H1 (cell line): ENCODE results near the gene BUB1B. TPM values are rescaled to one million over a fixed set of nuclear protein-coding genes. Genes with fewer than 3 reads are reported as not detected.
A peak's percentile ranks its signal among the peaks of the same experiment; 100 is the strongest.

Experiments used
- CTCF ChIA-PET: fragments of 300-600 bp; sonication (Branson Sonifier 250); formaldehyde crosslinking; loops from one replicate; lab custom pipeline; 2021; ENCODE audit not compliant: partially characterized antibody; lab: Charles Lee
- POLR2A ChIA-PET: fragments of 300-600 bp; sonication (Branson Sonifier 250); formaldehyde crosslinking; loops from one replicate; lab custom pipeline; 2021; ENCODE audit warnings: inconsistent platforms; ENCODE audit not compliant: partially characterized antibody; lab: Charles Lee
- DNase-seq, 2 experiments: peaks; one replicate each; pipeline versions ENCODE4 v3.0.0 to v3.0.0-alpha.2; 2010 to 2022; ENCODE audit warnings: low spot score in 2 of 2, low read depth in 1 of 2, mixed read lengths in 1 of 2
- FAIRE-seq: peaks from 2 replicates; lab custom pipeline; 2011; peaks lifted over from hg19 to GRCh38; lab: Jason Lieb, UNC
- H2AFZ ChIP-seq: 2 replicates; pipeline ENCODE4 v1.8.1; 2012; ENCODE audit warnings: low read length, inconsistent platforms
- H2AK5ac ChIP-seq: 2 replicates; pipeline ENCODE4 v1.6.1; 2013; ENCODE audit warnings: low read depth, low read length
- H2BK120ac ChIP-seq: replicated peaks from 2 replicates; pipeline ENCODE3; 2013; ENCODE audit warnings: low read depth, low read length, inconsistent platforms
- H2BK12ac ChIP-seq: 2 replicates; pipeline ENCODE4 v1.6.1; 2013; ENCODE audit warnings: low read depth, low read length
- H2BK15ac ChIP-seq: 2 replicates; pipeline ENCODE4 v1.6.1; 2013; ENCODE audit warnings: low read length
- H2BK20ac ChIP-seq: 2 replicates; pipeline ENCODE4 v1.6.1; 2013; ENCODE audit warnings: low read length
- H2BK5ac ChIP-seq: 2 replicates; pipeline ENCODE4 v1.6.1; 2013; ENCODE audit warnings: low read depth, low read length
- H3K14ac ChIP-seq: 2 replicates; pipeline ENCODE4 v1.6.1; 2013; ENCODE audit warnings: inconsistent platforms; ENCODE audit not compliant: insufficient read length
- H3K18ac ChIP-seq: 2 replicates; pipeline ENCODE4 v1.6.1; 2013; ENCODE audit warnings: low read length; ENCODE audit errors: extremely low read depth
- H3K23ac ChIP-seq: 2 replicates; pipeline ENCODE4 v1.6.1; 2013; ENCODE audit warnings: inconsistent platforms; ENCODE audit not compliant: insufficient read length
- H3K23me2 ChIP-seq: 2 replicates; pipeline ENCODE4 v1.6.1; 2013; ENCODE audit warnings: low read depth, low read length
- H3K27ac ChIP-seq: 2 replicates; pipeline ENCODE4 v1.6.1; 2011; ENCODE audit warnings: low read depth, low read length, inconsistent platforms
- H3K27me3 ChIP-seq, 4 experiments: replicated peaks in 1 of 4; 1 replicate in 1 of 4; 2 replicates in 3 of 4; pipeline versions ENCODE4 v1.6.1 to v1.8.1; 2011 to 2013; ENCODE audit warnings: low read length in 3 of 4, mild to moderate bottlenecking in 3 of 4, inconsistent platforms in 2 of 4, mixed read lengths in 2 of 4, moderate library complexity in 1 of 4; ENCODE audit not compliant: control insufficient read depth in 3 of 4, insufficient read depth in 3 of 4; ENCODE audit errors: extremely low read depth in 1 of 4
- H3K36me3 ChIP-seq, 4 experiments: 2 replicates each; pipeline versions ENCODE4 v1.6.1 to v1.8.1; 2011 to 2013; ENCODE audit warnings: mild to moderate bottlenecking in 4 of 4, low read length in 3 of 4, moderate library complexity in 2 of 4, control low read depth in 1 of 4, inconsistent platforms in 1 of 4; ENCODE audit not compliant: insufficient read depth in 4 of 4, control insufficient read depth in 2 of 4
- H3K4ac ChIP-seq: replicated peaks from 2 replicates; pipeline ENCODE3; 2013; ENCODE audit warnings: low read length, low read depth, mixed read lengths, inconsistent platforms; ENCODE audit not compliant: insufficient read length
- H3K4me1 ChIP-seq, 4 experiments: replicated peaks in 1 of 4; 1 replicate in 1 of 4; 2 replicates in 3 of 4; pipeline versions ENCODE4 v1.6.1 to v1.8.1; 2011 to 2013; ENCODE audit warnings: low read length in 3 of 4, inconsistent platforms in 2 of 4, mixed read lengths in 1 of 4; ENCODE audit not compliant: insufficient read depth in 4 of 4, control insufficient read depth in 3 of 4
- H3K4me2 ChIP-seq, 2 experiments: 2 replicates each; pipeline versions ENCODE4 v1.6.1 to v1.8.1; 2011 to 2013; ENCODE audit warnings: low read depth in 2 of 2, low read length in 2 of 2, control low read depth in 1 of 2, inconsistent platforms in 1 of 2, mild to moderate bottlenecking in 1 of 2; ENCODE audit not compliant: insufficient read depth in 1 of 2
- H3K4me3 ChIP-seq, 4 experiments: fragments of 200-600, 300-600 bp in 1 of 4; sonication (generic), shearing (Covaris generic), sonication (Bioruptor Twin) in 1 of 4; 2 replicates each; pipeline versions ENCODE4 v1.5.1 to v1.8.1; 2011 to 2016; ENCODE audit warnings: low read length in 4 of 4, low read depth in 3 of 4, control low read depth in 2 of 4, inconsistent platforms in 2 of 4, mild to moderate bottlenecking in 2 of 4, mixed read lengths in 1 of 4, moderate library complexity in 1 of 4; ENCODE audit not compliant: insufficient read depth in 2 of 4; ENCODE audit errors: extremely low read depth in 1 of 4
- H3K56ac ChIP-seq: replicated peaks from 2 replicates; pipeline ENCODE3; 2013; ENCODE audit warnings: low read depth, mild to moderate bottlenecking, mixed read lengths, low read length, inconsistent platforms; ENCODE audit not compliant: insufficient read length
- H3K79me1 ChIP-seq: 2 replicates; pipeline ENCODE4 v1.6.1; 2013; ENCODE audit warnings: low read depth, low read length, control low read depth
- H3K79me2 ChIP-seq, 2 experiments: 2 replicates each; pipeline versions ENCODE4 v1.6.1 to v1.8.1; 2012 to 2013; ENCODE audit warnings: low read length in 2 of 2, mild to moderate bottlenecking in 2 of 2, inconsistent platforms in 1 of 2; ENCODE audit not compliant: insufficient read depth in 2 of 2, control insufficient read depth in 1 of 2
- H3K9ac ChIP-seq, 4 experiments: replicated peaks in 1 of 4; 1 replicate in 1 of 4; 2 replicates in 3 of 4; pipeline versions ENCODE4 v1.6.1 to v1.8.1; 2011 to 2013; ENCODE audit warnings: low read depth in 3 of 4, low read length in 3 of 4, control low read depth in 2 of 4, mild to moderate bottlenecking in 2 of 4, moderate library complexity in 2 of 4, inconsistent platforms in 1 of 4; ENCODE audit errors: extremely low read depth in 1 of 4
- H3K9me3 ChIP-seq, 2 experiments: 2 replicates each; pipeline versions ENCODE4 v1.6.1 to v1.8.1; 2012 to 2013; ENCODE audit warnings: mild to moderate bottlenecking in 2 of 2, moderate library complexity in 2 of 2, control low read depth in 1 of 2, inconsistent platforms in 1 of 2, low read depth in 1 of 2, low read length in 1 of 2, mixed read lengths in 1 of 2; ENCODE audit not compliant: insufficient read depth in 2 of 2
- H4K20me1 ChIP-seq, 2 experiments: replicated peaks in 1 of 2; 2 replicates each; pipeline versions ENCODE3 to v1.8.1; 2011 to 2013; ENCODE audit warnings: inconsistent platforms in 2 of 2, low read length in 2 of 2, mild to moderate bottlenecking in 1 of 2; ENCODE audit not compliant: insufficient read depth in 2 of 2, control insufficient read depth in 1 of 2
- H4K5ac ChIP-seq: 2 replicates; pipeline ENCODE4 v1.6.1; 2013; ENCODE audit warnings: low read length, low read depth, mixed read lengths, inconsistent platforms; ENCODE audit not compliant: insufficient read length
- H4K8ac ChIP-seq: 2 replicates; pipeline ENCODE4 v1.8.0; 2013; ENCODE audit warnings: mild to moderate bottlenecking, moderate library complexity, low read length, inconsistent platforms; ENCODE audit not compliant: insufficient read depth; ENCODE audit errors: extremely low read depth
- H4K91ac ChIP-seq: replicated peaks from 2 replicates; pipeline ENCODE3; 2013; ENCODE audit warnings: low read length, mixed read lengths, inconsistent platforms; ENCODE audit not compliant: insufficient read length
- ASH2L ChIP-seq: fragments of 200-600, 300-600 bp; sonication (generic); IDR thresholded peaks from one replicate; pipeline ENCODE4 v1.7.1; 2017; ENCODE audit warnings: low read length
- CBX8 ChIP-seq: fragments of 300-800, 300-1000 bp; sonication (generic); IDR thresholded peaks from 2 replicates; pipeline ENCODE4 v1.7.1; 2016; ENCODE audit warnings: low read depth, low read length, borderline replicate concordance
- GTF2F1 ChIP-seq: IDR thresholded peaks from 2 replicates; pipeline ENCODE4 v1.6.1; 2012; ENCODE audit warnings: low read depth, low read length, improper control_type of control experiment, borderline replicate concordance
- KDM5A ChIP-seq: fragments of 200-600 bp; IDR thresholded peaks from 2 replicates; pipeline ENCODE4 v1.7.1; 2012; ENCODE audit warnings: mild to moderate bottlenecking, low read length, inconsistent platforms, mixed read lengths
- MAFK ChIP-seq: IDR thresholded peaks from 2 replicates; pipeline ENCODE4 v1.6.1; 2012; ENCODE audit warnings: low read depth, mild to moderate bottlenecking, improper control_type of control experiment, low read length
- PHF8 ChIP-seq: fragments of 200-600 bp; sonication (generic); conservative IDR thresholded peaks from 2 replicates; pipeline ENCODE4 v1.7.1; 2012; ENCODE audit warnings: low read depth, mild to moderate bottlenecking, inconsistent platforms, low read length, moderate library complexity
- RAD21 ChIP-seq, 2 experiments: IDR thresholded peaks in 1 of 2; conservative IDR thresholded peaks in 1 of 2; 2 replicates each; pipeline ENCODE4 v1.6.1; 2011; ENCODE audit warnings: low read depth in 2 of 2, low read length in 2 of 2, improper control_type of control experiment in 1 of 2, inconsistent platforms in 1 of 2, mild to moderate bottlenecking in 1 of 2, moderate library complexity in 1 of 2
- RNF2 ChIP-seq: fragments of 200-900, 300-1000 bp; sonication (generic); IDR thresholded peaks from 2 replicates; pipeline ENCODE4 v1.7.1; 2016; ENCODE audit warnings: borderline replicate concordance, low read depth, mild to moderate bottlenecking, antibody characterized with exemption, low read length; ENCODE audit not compliant: poor library complexity, severe bottlenecking; ENCODE audit errors: missing control alignments
- RXRA ChIP-seq: IDR thresholded peaks from 2 replicates; pipeline ENCODE4 v1.6.1; 2011; ENCODE audit warnings: low read depth, mild to moderate bottlenecking, low read length, moderate library complexity; ENCODE audit not compliant: insufficient read depth
- SAP30 ChIP-seq: fragments of 300-600 bp; sonication (generic); IDR thresholded peaks from 2 replicates; pipeline ENCODE4 v1.7.1; 2012; ENCODE audit warnings: low read length, moderate library complexity, mild to moderate bottlenecking, inconsistent platforms; ENCODE audit not compliant: insufficient read depth, insufficient replicate concordance
- SIX5 ChIP-seq: IDR thresholded peaks from 2 replicates; pipeline ENCODE4 v1.6.1; 2011; ENCODE audit warnings: mild to moderate bottlenecking, low read depth, low read length
- TAF7 ChIP-seq: optimal IDR thresholded peaks from 2 replicates; pipeline ENCODE3; 2011; ENCODE audit warnings: low read depth, mild to moderate bottlenecking, inconsistent platforms, low read length, moderate library complexity, borderline replicate concordance
- WGBS, 2 experiments: shearing (Covaris generic) in 1 of 2; methylation state at CpG; one replicate each; pipeline versions ENCODE4 v1.1.6 to v1.1.7; 2013 to 2015; ENCODE audit warnings: low lambda C conversion rate in 2 of 2, mixed read lengths in 2 of 2, inconsistent platforms in 1 of 2, low coverage in 1 of 2, missing lambda C conversion rate in 1 of 2; ENCODE audit not compliant: insufficient replicate concordance in 2 of 2, insufficient coverage in 1 of 2, insufficient read length in 1 of 2; ENCODE audit errors: extremely low coverage in 1 of 2, missing lambda C conversion rate in 1 of 2; 5-methylcytosine and 5-hydroxymethylcytosine counted together
- polyA plus RNA-seq, 7 experiments: library from polyadenylated mRNA; depleted of rRNA in 3 of 7; stranded (reverse) in 5 of 7; unstranded in 2 of 7; fragments of >200 nt in 5 of 7; fragments of 200-250 nt in 2 of 7; gene quantifications; 1 replicate in 5 of 7; 2 replicates in 1 of 7; 4 replicates in 1 of 7; pipeline versions ENCODE4 v1.2.1 to v1.2.3, GENCODE V29; 2011 to 2013; ENCODE audit warnings: missing spikeins in 2 of 7, mixed read lengths in 2 of 7
- total RNA-seq: library from RNA; stranded (reverse); fragmentation: NEBNext Ultra II Directional; extraction: Animal tissue kit (Norgen Biotek cat#: 25700); gene quantifications from 2 replicates; pipeline ENCODE4 v1.2.1, GENCODE V29; 2021

Gene BUB1B
- total and polyA plus RNA-seq, 2 of the 8 experiments (the other 6 are each of a cell fraction or from before 2014, with no cell fraction given), result 48.9 to 144 TPM

GRCh38 chr15:40114218-40114617 lies 46.7 kb upstream of the BUB1B start:
- H3K14ac ChIP-seq, result no peak overlapping the region
- no peak overlapping the region for H3K18ac ChIP-seq
- 0 out of 2 replicates have a peak, but pooled peaks cover 2% of the 10 kb centered on the region for H3K23me2 ChIP-seq
- no peaks in the 10 kb centered on the region for H3K79me2 ChIP-seq
- H4K91ac ChIP-seq, result no peak overlapping the region
- DNase-seq (no peak), FAIRE-seq (no peak)
- no peak overlapping the region for H4K8ac ChIP-seq
- no peak overlapping the region for H3K56ac ChIP-seq
- H2BK120ac ChIP-seq, result no peak overlapping the region
- peak overlapping the region; percentile 72; the same call in 1 of the 2 replicates for H2BK20ac ChIP-seq
- CTCF ChIA-PET, result interaction anchor here (0.7 to 23.9 kb wide), 16 partner anchors 8 to 232 kb away, joined by 3 to 406 read pairs (median 5); partner anchors contain the start of genes BUB1B and SRP14
- H3K4me1 ChIP-seq, result peaks cover 7 to 23% (median 10%) of the 10 kb centered on the region in 4 experiments
- 86% methylated on average over 2 of the region's 2 CpGs; no CpG with 5 or more reads in 1 of the 2 experiments for whole genome bisulfite sequencing, 2 experiments
- H3K4ac ChIP-seq, result no peak overlapping the region
- no peak overlapping the region for H3K23ac ChIP-seq
- no peak overlapping the region for H2AFZ ChIP-seq
- no peak overlapping the region for H2AK5ac ChIP-seq
- no peak overlapping the region for H3K27ac ChIP-seq
- no peaks in the 10 kb centered on the region for H3K36me3 ChIP-seq
- 0 out of 2 replicates have a peak overlapping the region, but pooled peaks have one; percentile 72 for H2BK15ac ChIP-seq
- H3K79me1 ChIP-seq, result no peaks in the 10 kb centered on the region
- H4K5ac ChIP-seq, result no peak overlapping the region
- no peak overlapping the region for H3K4me2 ChIP-seq
- no peaks in the 10 kb centered on the region for H4K20me1 ChIP-seq
- no peak overlapping the region for H3K9ac ChIP-seq
- POLR2A ChIA-PET, result interaction anchor here (0.8 to 4.8 kb wide), 9 partner anchors 10 to 67 kb away, joined by 3 to 19 read pairs (median 4); partner anchors contain the start of gene BUB1B
- H2BK12ac ChIP-seq, result 0 out of 2 replicates have a peak overlapping the region, but pooled peaks have one; percentile 39
- no peaks in the 10 kb centered on the region for H3K27me3 ChIP-seq
- H3K4me3 ChIP-seq, result no peak overlapping the region
- H3K9me3 ChIP-seq, result no peaks in the 10 kb centered on the region
- no peak overlapping the region for H2BK5ac ChIP-seq
- no peak for TF ChIP-seq RXRA
- TF ChIP-seq GTF2F1, result no peak
- TF ChIP-seq MAFK, result no peak
- TF ChIP-seq ASH2L, result no peak
- TF ChIP-seq PHF8, result no peak
- TF ChIP-seq SIX5, result no peak
- no peak for TF ChIP-seq TAF7
- TF ChIP-seq CBX8, result no peak
- TF ChIP-seq SAP30, result no peak
- TF ChIP-seq RNF2, result no peak
- no peak for TF ChIP-seq RAD21 (IDR thresholded peaks at IDR 0.05 in 1 of 2, conservative IDR thresholded peaks at IDR 0.05 in 1 of 2; ENCODE audit: low read depth in 2 of 2, low read length in 2 of 2)
- TF ChIP-seq KDM5A, result no peak
